ENCODE measurements around the gene RND3.

The RND3 gene

GRCh38 chr2:150474326-150475074 is 13.0 kb downstream of the RND3 start:
- no peak overlapping the region for H3K27ac ChIP-seq
- no peak for TF ChIP-seq ZFX (IDR thresholded peaks at IDR 0.05)

GRCh38 chr2:150473767-150474166 is 13.7 kb downstream of the RND3 start:
- H3K27ac ChIP-seq: no peak overlapping the region
- TF ChIP-seq CTCF (conservative IDR thresholded peaks at IDR 0.05): no peak
- TF ChIP-seq ZFX (IDR thresholded peaks at IDR 0.05): no peak

- no peak for TF ChIP-seq CTCF (conservative IDR thresholded peaks at IDR 0.05)
- TF ChIP-seq ZFX (IDR thresholded peaks at IDR 0.05): no peak
- H3K27ac ChIP-seq: no peak overlapping the region
Measured at GRCh38 chr2:150472511-150472899, 15.0 kb downstream of the RND3 start.

- TF ChIP-seq ZFX (IDR thresholded peaks at IDR 0.05) (no peak), CTCF (conservative IDR thresholded peaks at IDR 0.05) (no peak)
- H3K27ac ChIP-seq: no peak overlapping the region
Measured at GRCh38 chr2:150471813-150472510, 15.5 kb downstream of the RND3 start.

GRCh38 chr2:150470435-150470834 is 17.0 kb downstream of the RND3 start:
- H3K27ac ChIP-seq: no peak overlapping the region
- TF ChIP-seq CTCF (conservative IDR thresholded peaks at IDR 0.05) (no peak), ZFX (IDR thresholded peaks at IDR 0.05) (no peak)

- H3K27ac ChIP-seq: no peak overlapping the region
Measured at GRCh38 chr2:150469706-150470274, 17.7 kb downstream of the RND3 start.

GRCh38 chr2:150468350-150468960 is 19.0 kb downstream of the RND3 start:
- H3K27ac ChIP-seq: no peak overlapping the region
- TF ChIP-seq CTCF (conservative IDR thresholded peaks at IDR 0.05): no peak
- no peak for TF ChIP-seq ZFX (IDR thresholded peaks at IDR 0.05)

More at GRCh38 chr2:150469706-150470274, 17.7 kb downstream of the RND3 start:
- no peak for TF ChIP-seq CTCF (conservative IDR thresholded peaks at IDR 0.05)
- TF ChIP-seq ZFX (IDR thresholded peaks at IDR 0.05): no peak
